Measurements from ENCODE around the gene KLK14.

The KLK14 gene

GRCh38 chr19:51036519-51036918, 46.2 kb downstream of the KLK14 start:
- DNase-seq = no peak

- no peak for DNase-seq
These were observed 48.0 kb downstream of the KLK14 start, which contains the start of gene KLK12 for GRCh38 chr19:51034704-51035103. Gene KLK12 (minus strand): TSS chr19:51035002. CDS start chr19:51034621, 381 bp downstream.

GRCh38 chr19:51031880-51032225, 50.8 kb downstream of the KLK14 start:
- DNase-seq = no peak

GRCh38 chr19:51031220-51031879, 51.3 kb downstream of the KLK14 start:
- DNase-seq = no peak

- DNase-seq = no peak
These were observed 52.1 kb downstream of the KLK14 start for GRCh38 chr19:51030631-51031030.

- no peak for DNase-seq
These were observed 53.0 kb downstream of the KLK14 start for GRCh38 chr19:51029718-51030117.

All from cerebellar nuclear complex (tissue), 1 donor.